ENCODE results near the gene CCDC106.

The CCDC106 gene

DNA sequence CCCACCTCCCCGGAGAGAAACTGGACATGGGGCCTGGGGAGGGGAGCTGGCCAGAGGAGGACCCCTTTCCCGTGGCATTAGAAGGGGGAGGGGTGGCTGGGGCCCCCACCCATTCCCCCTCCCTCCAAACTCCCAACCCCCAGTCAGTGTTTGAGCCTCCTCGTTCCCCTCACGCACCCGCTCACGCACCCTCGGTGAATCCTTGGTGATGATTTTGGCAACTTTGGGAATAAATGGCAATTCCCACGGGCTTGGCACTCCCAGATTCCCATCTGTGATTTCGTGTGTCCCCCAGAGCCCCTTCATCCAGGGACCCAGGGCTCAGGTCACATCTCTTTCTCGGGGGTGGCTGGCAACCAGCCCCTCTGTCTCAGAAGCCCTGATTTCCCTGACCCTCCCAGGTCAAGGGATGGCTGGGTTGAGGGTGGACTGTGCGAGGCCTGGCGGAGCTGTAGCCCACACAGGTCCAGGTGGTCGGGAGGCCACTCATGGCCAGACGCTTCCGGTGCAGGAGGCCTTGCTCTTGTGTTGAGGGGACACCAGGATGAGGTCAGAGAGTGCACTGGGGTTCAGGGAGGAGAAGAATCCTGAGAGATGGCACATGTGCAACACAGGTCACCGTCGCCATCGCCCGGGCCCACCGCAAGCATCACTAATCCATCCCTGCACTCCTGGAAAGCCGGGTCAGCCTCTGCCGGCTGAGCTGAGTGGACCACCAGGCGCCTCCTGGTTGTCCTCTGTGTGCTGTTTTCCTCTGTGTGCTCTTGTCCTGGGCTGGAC, 47.7 kb downstream of the CCDC106 start:
- Histone ChIP-seq H3K4me1 (ENCODE audit: control insufficient read depth, insufficient read depth, low read length) (no peaks in the 10 kb centered on the region), H3K4me3 (ENCODE audit: low read length) (no peak overlapping the region), H3K27me3 (ENCODE audit: control insufficient read depth, insufficient read depth, low read length) (no peaks in the 10 kb centered on the region), H3K36me3 (ENCODE audit: control insufficient read depth, insufficient read depth, low read length) (peaks cover 50% of the 10 kb centered on the region), H3K9me3 (ENCODE audit: control insufficient read depth, low read length) (no peaks in the 10 kb centered on the region), H3K9ac (ENCODE audit: low read length) (no peak overlapping the region)

- H3K36me3 ChIP-seq (ENCODE audit: control insufficient read depth, insufficient read depth, low read length): peaks cover 49% of the 10 kb centered on the region
- no peaks in the 10 kb centered on the region for H3K9me3 ChIP-seq (ENCODE audit: control insufficient read depth, low read length)
- no peak overlapping the region for H3K4me3 ChIP-seq (ENCODE audit: low read length)
- H3K9ac ChIP-seq (ENCODE audit: low read length): no peak overlapping the region
- peaks cover 1% of the 10 kb centered on the region for H3K4me1 ChIP-seq (ENCODE audit: control insufficient read depth, insufficient read depth, low read length)
- H3K27me3 ChIP-seq (ENCODE audit: control insufficient read depth, insufficient read depth, low read length): no peaks in the 10 kb centered on the region
These were observed 48.5 kb downstream of the CCDC106 start for GRCh38 chr19:55696301-55697068.

DNA sequence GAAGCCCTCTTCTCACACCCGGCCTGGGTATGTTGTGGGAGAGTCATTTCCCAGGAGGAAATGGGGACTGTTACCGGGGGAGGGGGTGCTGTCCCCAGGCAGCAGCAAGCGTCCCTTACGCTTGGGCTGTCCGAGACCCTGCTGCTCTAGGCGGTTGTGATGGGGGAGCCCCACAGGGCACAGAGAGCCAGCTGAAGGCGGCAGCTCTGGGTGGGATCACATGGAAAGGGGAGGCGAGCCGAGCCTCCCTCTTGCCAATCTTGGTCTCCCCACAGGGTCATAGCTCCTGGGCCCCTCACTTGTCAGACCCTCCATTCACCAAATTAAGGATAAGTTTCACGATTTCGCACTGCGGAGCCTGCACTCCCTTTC, 49.0 kb downstream of the CCDC106 start:
- peaks cover 44% of the 10 kb centered on the region for H3K36me3 ChIP-seq (ENCODE audit: control insufficient read depth, insufficient read depth, low read length)

GRCh38 chr19:55697698-55698097, 49.7 kb downstream of the CCDC106 start:
- peaks cover 13% of the 10 kb centered on the region for H3K4me1 ChIP-seq (ENCODE audit: control insufficient read depth, insufficient read depth, low read length)
- no peak overlapping the region for H3K4me3 ChIP-seq (ENCODE audit: low read length)
- H3K27me3 ChIP-seq (ENCODE audit: control insufficient read depth, insufficient read depth, low read length): no peaks in the 10 kb centered on the region
- H3K9me3 ChIP-seq (ENCODE audit: control insufficient read depth, low read length): no peaks in the 10 kb centered on the region
- no peak overlapping the region for H3K9ac ChIP-seq (ENCODE audit: low read length)
- peaks cover 40% of the 10 kb centered on the region for H3K36me3 ChIP-seq (ENCODE audit: control insufficient read depth, insufficient read depth, low read length)

More for the DNA sequence above, 49.0 kb downstream of the CCDC106 start:
- Histone ChIP-seq H3K9me3 (ENCODE audit: control insufficient read depth, low read length) (no peaks in the 10 kb centered on the region), H3K27me3 (ENCODE audit: control insufficient read depth, insufficient read depth, low read length) (no peaks in the 10 kb centered on the region), H3K4me3 (ENCODE audit: low read length) (no peak overlapping the region), H3K9ac (ENCODE audit: low read length) (no peak overlapping the region), H3K4me1 (ENCODE audit: control insufficient read depth, insufficient read depth, low read length) (peaks cover 7% of the 10 kb centered on the region)

DNA sequence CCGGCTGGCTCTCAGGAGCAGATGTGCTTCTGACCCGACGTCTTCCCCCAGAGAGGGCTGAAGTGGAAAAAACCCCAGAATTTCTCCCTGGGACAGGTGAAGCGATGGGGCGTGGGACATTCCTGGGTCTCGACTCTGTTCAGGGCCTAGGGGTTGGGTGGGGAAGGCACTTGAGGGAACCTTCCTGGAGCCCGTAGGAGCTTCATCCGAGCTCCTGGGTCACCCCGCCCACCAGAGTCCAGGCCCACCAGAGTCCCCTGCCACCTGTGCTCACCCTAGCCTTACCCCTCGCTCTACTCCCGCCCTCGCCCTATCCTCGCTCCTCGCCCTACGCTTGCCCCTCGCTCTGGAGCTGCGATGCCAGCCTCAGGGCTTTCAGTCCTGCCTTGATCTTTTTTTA, 50.2 kb downstream of the CCDC106 start:
- H3K36me3 ChIP-seq (ENCODE audit: control insufficient read depth, insufficient read depth, low read length): peaks cover 34% of the 10 kb centered on the region
- H3K27me3 ChIP-seq (ENCODE audit: control insufficient read depth, insufficient read depth, low read length): no peaks in the 10 kb centered on the region
- H3K4me3 ChIP-seq (ENCODE audit: low read length): no peak overlapping the region
- no peaks in the 10 kb centered on the region for H3K9me3 ChIP-seq (ENCODE audit: control insufficient read depth, low read length)
- H3K9ac ChIP-seq (ENCODE audit: low read length): no peak overlapping the region
- H3K4me1 ChIP-seq (ENCODE audit: control insufficient read depth, insufficient read depth, low read length): peaks cover 19% of the 10 kb centered on the region

- H3K4me3 ChIP-seq (ENCODE audit: low read length): no peak overlapping the region
- H3K36me3 ChIP-seq (ENCODE audit: control insufficient read depth, insufficient read depth, low read length): peaks cover 29% of the 10 kb centered on the region
- peaks cover 29% of the 10 kb centered on the region for H3K4me1 ChIP-seq (ENCODE audit: control insufficient read depth, insufficient read depth, low read length)
- no peak overlapping the region for H3K9ac ChIP-seq (ENCODE audit: low read length)
- H3K9me3 ChIP-seq (ENCODE audit: control insufficient read depth, low read length): no peaks in the 10 kb centered on the region
- no peaks in the 10 kb centered on the region for H3K27me3 ChIP-seq (ENCODE audit: control insufficient read depth, insufficient read depth, low read length)
These were observed 51.2 kb downstream of the CCDC106 start for GRCh38 chr19:55699221-55699620.

DNA sequence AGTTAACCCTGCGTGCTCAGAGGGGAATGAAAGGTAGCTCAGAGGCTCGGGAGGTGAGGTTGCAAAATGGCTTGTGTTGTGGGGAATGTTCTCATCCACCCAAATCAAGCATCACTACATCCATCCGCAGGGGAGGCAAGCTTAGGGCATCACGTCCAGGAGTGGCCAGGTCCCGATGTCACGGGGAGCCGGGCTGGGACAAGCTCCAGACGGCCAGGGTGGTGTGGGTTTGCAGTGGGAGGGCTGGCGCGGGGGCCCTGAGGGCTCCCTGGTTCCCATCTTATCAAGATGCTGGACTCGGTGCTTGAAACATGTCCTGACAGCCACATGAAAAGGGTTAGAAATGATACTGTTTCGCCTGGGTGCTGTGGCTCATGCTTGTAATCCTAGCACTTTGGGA, 52.8 kb downstream of the CCDC106 start:
- peaks cover 30% of the 10 kb centered on the region for H3K4me1 ChIP-seq (ENCODE audit: control insufficient read depth, insufficient read depth, low read length)
- no peak overlapping the region for H3K4me3 ChIP-seq (ENCODE audit: low read length)
- H3K36me3 ChIP-seq (ENCODE audit: control insufficient read depth, insufficient read depth, low read length): peaks cover 16% of the 10 kb centered on the region
- no peak overlapping the region for H3K9ac ChIP-seq (ENCODE audit: low read length)
- H3K9me3 ChIP-seq (ENCODE audit: control insufficient read depth, low read length): no peaks in the 10 kb centered on the region
- no peaks in the 10 kb centered on the region for H3K27me3 ChIP-seq (ENCODE audit: control insufficient read depth, insufficient read depth, low read length)

- Histone ChIP-seq H3K4me1 (ENCODE audit: control insufficient read depth, insufficient read depth, low read length) (peaks cover 30% of the 10 kb centered on the region), H3K9me3 (ENCODE audit: control insufficient read depth, low read length) (no peaks in the 10 kb centered on the region), H3K36me3 (ENCODE audit: control insufficient read depth, insufficient read depth, low read length) (peaks cover 5% of the 10 kb centered on the region), H3K9ac (ENCODE audit: low read length) (no peak overlapping the region), H3K4me3 (ENCODE audit: low read length) (no peak overlapping the region), H3K27me3 (ENCODE audit: control insufficient read depth, insufficient read depth, low read length) (no peaks in the 10 kb centered on the region)
These were observed 54.2 kb downstream of the CCDC106 start for GRCh38 chr19:55702131-55702627.
